ENCODE measurements around the gene PTPN18. TPM values are rescaled to one million over a fixed set of nuclear protein-coding genes. Genes with fewer than 3 reads are reported as not detected.
"Not testable (repeated sequence)": the region's sequence is repeated elsewhere in the genome, so short reads cannot be mapped to it uniquely, and the experiment has no call there.

PTPN18 gene, protein sequence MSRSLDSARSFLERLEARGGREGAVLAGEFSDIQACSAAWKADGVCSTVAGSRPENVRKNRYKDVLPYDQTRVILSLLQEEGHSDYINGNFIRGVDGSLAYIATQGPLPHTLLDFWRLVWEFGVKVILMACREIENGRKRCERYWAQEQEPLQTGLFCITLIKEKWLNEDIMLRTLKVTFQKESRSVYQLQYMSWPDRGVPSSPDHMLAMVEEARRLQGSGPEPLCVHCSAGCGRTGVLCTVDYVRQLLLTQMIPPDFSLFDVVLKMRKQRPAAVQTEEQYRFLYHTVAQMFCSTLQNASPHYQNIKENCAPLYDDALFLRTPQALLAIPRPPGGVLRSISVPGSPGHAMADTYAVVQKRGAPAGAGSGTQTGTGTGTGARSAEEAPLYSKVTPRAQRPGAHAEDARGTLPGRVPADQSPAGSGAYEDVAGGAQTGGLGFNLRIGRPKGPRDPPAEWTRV
- 126 TPM for total RNA-seq

DNA sequence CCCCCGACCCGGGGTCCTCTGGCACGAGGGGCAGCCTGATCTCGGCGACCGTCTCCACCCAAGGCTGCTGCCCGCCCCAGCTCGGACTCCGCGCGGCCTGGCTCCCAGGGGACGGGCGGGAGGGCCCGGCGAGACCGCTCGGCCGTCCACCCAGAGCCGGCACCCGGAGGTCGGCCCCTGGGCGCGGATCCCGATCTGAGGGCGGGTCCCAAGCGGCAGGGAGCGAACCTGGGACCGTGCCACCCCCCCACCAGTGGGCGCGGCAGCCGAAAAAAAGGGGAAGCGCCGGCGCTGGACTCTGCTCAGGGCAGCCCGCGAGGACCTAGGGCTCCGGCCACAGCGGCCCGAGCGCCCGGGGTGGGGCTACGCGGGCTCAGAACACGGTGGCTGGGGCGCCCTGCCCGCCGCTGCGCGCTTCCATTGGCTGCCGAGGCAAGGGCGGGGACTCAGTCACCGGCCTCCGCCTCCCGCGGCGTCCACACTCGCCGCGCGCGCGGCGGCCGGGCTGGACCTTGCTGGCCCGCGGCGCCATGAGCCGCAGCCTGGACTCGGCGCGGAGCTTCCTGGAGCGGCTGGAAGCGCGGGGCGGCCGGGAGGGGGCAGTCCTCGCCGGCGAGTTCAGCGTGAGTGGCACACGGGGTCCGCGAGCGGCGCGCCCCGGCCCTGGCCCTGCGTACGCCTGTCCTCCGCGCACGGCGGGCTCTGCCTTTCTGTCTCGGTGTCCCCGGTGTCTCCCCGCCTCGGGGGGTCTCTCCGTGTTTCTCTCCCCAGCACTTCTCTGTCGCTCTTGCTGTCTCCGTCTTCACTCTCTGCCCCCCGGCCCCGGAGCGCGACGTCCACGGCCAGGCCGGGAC is at the start of gene PTPN18:
PTPN18 (plus strand) TSS at position 479 of the 854 bp plus-strand sequence; CDS start at position 531, 52 bp downstream.
- peak; percentile 90 for DNase-seq (ENCODE audit: low spot score)

- DNase-seq (ENCODE audit: low spot score), result no peak
Measured at GRCh38 chr2:130307850-130308249, 48.0 kb upstream of the PTPN18 start.

DNA sequence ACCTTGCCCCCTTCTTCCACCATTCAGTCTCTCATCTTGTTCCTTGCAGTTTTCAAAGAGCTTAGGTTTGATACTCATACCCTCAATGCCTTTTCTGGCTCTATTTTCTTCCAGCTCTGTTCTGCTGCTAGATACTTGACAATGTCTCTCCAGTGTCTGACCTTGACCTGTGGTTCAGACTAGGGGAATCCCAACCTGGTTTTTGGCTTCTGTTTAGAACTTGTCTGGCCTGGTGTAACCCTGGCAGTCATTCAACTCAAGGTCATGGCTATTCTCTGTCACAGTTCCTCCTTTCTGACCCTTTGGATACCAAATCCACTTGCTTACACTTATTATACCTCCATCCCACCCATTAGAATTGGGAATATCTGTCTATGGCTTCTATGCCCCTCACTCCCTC is 45.0 kb upstream of the PTPN18 start:
- DNase-seq (ENCODE audit: low spot score), result no peak

- DNase-seq (ENCODE audit: low spot score), result no peak
Measured at GRCh38 chr2:130313812-130314334, 42.0 kb upstream of the PTPN18 start.

GRCh38 chr2:130314377-130314776 is 41.5 kb upstream of the PTPN18 start:
- DNase-seq (ENCODE audit: low spot score), result no peak

GRCh38 chr2:130316596-130316995 is 39.3 kb upstream of the PTPN18 start:
- DNase-seq (ENCODE audit: low spot score), result no peak

- no peak for DNase-seq (ENCODE audit: low spot score)
Measured at GRCh38 chr2:130318906-130319305, 37.0 kb upstream of the PTPN18 start.

GRCh38 chr2:130319536-130319935 is 36.3 kb upstream of the PTPN18 start:
- DNase-seq (ENCODE audit: low spot score), result no peak

GRCh38 chr2:130327703-130328527 is 27.9 kb upstream of the PTPN18 start:
- no peak for DNase-seq (ENCODE audit: low spot score)

GRCh38 chr2:130328710-130329109 is 27.1 kb upstream of the PTPN18 start:
- no peak for DNase-seq (ENCODE audit: low spot score)

- DNase-seq (ENCODE audit: low spot score), result peak; percentile 71
Measured at GRCh38 chr2:130332271-130333073, 23.4 kb upstream of the PTPN18 start.

- not testable (repeated sequence) for DNase-seq (ENCODE audit: low spot score)
Measured at GRCh38 chr2:130333253-130333652, 22.6 kb upstream of the PTPN18 start.

GRCh38 chr2:130334026-130334425 is 21.8 kb upstream of the PTPN18 start:
- DNase-seq (ENCODE audit: low spot score), result no peak

- DNase-seq (ENCODE audit: low spot score), result no peak
Measured at GRCh38 chr2:130335226-130335625, 20.6 kb upstream of the PTPN18 start.

DNA sequence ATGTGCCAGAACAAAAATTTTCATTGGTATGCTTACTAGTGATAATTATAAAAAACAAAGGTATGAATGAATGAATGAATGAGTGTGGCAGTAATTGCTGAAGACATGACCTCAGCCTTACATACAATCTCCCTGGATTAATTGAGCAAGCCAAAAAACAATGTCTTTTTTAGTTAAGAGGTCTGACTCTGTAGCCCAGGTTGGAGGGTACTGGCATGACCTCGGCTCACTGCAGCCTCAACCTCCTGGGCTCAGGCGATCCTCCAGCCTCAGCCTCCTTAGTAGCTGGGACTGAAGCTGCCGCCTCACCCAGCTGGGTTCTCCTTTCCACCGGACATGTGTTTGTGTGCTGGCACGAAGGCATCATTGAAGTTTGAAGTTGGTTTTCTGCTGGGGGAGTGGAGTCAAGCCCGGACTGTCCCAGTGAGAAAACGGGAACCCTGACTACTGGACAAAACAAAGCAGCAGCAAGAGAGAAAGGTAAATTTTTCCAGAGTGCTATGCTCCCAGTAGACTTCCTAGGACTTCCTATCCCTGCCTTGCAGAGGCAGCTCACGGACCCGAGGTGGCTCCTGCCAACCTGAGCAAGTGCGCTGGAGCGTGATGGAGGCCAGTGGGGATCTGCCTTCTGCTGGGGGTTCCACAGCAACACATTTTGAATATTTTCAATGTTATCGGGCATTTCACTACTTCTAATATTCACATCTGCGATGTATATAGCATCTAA is 19.5 kb upstream of the PTPN18 start:
- no peak for DNase-seq (ENCODE audit: low spot score)

- DNase-seq (ENCODE audit: low spot score), result peak; percentile 81
Measured at GRCh38 chr2:130336877-130337734, 18.8 kb upstream of the PTPN18 start.

- no peak for DNase-seq (ENCODE audit: low spot score)
Measured at GRCh38 chr2:130337735-130338325, 18.0 kb upstream of the PTPN18 start.

DNA sequence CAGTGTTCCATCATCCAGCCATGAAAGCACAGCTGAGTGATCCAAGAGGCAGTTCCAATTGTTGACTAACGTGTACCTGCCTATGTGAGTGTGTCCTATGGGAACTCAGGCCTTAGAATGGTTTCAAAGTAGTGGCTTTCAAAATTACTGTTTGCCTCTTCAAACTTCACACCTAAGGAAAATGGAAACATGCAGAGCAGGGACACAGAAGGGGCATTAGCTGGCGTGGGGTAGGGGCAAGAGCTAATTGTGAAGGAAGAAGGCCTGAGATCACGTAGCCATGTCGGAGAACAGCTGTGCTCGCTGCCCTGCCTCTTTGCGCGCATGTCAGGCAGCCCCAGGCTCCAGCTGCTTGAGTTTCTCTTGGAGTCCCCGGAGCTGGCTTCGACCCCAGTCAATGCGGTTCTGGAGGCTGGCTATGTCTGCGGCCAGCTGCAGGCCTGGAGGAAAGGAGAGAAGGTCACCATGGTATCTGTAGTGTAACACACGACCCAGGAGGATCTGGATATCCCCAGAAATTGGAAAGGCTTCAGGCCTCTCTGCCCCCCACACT is 17.0 kb upstream of the PTPN18 start:
- no peak for DNase-seq (ENCODE audit: low spot score)
